ENCODE data around the gene FUT1.

DNA sequence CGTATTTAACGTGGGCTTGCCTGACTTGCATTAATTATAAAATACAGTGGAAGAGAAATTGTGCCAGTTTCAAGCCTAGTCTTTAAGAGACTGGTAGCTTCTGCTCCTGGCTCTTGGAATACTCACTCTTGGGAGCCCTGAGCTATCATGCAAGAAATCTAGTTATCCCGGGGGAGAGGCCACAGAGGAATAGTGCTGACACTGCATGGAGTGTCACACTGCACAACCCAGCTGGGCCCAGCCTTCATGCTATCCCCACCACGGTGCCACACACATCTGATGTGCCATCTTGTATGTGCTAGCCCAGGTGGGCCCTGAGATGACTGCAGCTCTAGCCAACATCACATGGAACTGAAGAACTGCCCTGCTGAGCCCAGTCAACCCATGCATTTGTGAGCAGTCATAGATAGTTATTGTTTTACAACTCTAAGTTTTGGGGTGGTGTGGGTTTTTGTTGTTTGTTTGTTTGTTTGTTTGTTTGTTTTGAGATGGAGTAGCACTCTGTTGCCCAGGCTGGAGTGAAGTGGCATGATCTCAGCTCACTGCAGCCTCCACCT, 41.3 kb downstream of the FUT1 start:
- TF ChIP-seq, protein P1, sequence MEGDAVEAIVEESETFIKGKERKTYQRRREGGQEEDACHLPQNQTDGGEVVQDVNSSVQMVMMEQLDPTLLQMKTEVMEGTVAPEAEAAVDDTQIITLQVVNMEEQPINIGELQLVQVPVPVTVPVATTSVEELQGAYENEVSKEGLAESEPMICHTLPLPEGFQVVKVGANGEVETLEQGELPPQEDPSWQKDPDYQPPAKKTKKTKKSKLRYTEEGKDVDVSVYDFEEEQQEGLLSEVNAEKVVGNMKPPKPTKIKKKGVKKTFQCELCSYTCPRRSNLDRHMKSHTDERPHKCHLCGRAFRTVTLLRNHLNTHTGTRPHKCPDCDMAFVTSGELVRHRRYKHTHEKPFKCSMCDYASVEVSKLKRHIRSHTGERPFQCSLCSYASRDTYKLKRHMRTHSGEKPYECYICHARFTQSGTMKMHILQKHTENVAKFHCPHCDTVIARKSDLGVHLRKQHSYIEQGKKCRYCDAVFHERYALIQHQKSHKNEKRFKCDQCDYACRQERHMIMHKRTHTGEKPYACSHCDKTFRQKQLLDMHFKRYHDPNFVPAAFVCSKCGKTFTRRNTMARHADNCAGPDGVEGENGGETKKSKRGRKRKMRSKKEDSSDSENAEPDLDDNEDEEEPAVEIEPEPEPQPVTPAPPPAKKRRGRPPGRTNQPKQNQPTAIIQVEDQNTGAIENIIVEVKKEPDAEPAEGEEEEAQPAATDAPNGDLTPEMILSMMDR (IDR thresholded peaks at IDR 0.05): no peak
- TF ChIP-seq POLR2A (IDR thresholded peaks at IDR 0.05) (no peak), POLR2AphosphoS5 (IDR thresholded peaks at IDR 0.05) (no peak)
